Trophoblast cell (in vitro differentiated cells and primary cell): ENCODE data around the gene PRPF19.

Source experiments
- DNase-seq, 2 donors: peaks; one replicate each; pipeline ENCODE4 v3.0.0-alpha.2; 2016
- H2AFZ ChIP-seq: 2 replicates; pipeline ENCODE4 v1.6.1; 2013; ENCODE audit warnings: low read length, moderate library complexity, mild to moderate bottlenecking; ENCODE audit not compliant: insufficient read depth, poor library complexity
- H2AK5ac ChIP-seq: 2 replicates; pipeline ENCODE4 v1.6.1; 2013; ENCODE audit warnings: mild to moderate bottlenecking, low read length
- H2BK120ac ChIP-seq: 2 replicates; pipeline ENCODE4 v1.6.1; 2013; ENCODE audit warnings: low read length, mild to moderate bottlenecking, moderate library complexity; ENCODE audit not compliant: insufficient read depth, poor library complexity
- H2BK12ac ChIP-seq: 2 replicates; pipeline ENCODE4 v1.6.1; 2013; ENCODE audit warnings: mild to moderate bottlenecking, low read length, moderate library complexity
- H2BK5ac ChIP-seq: 2 replicates; pipeline ENCODE4 v1.6.1; 2013; ENCODE audit warnings: low read length, low read depth, moderate library complexity, mild to moderate bottlenecking; ENCODE audit not compliant: poor library complexity
- H3K14ac ChIP-seq: 2 replicates; pipeline ENCODE4 v1.6.1; 2013; ENCODE audit warnings: mild to moderate bottlenecking, low read length
- H3K18ac ChIP-seq: 2 replicates; pipeline ENCODE4 v1.6.1; 2013; ENCODE audit warnings: mild to moderate bottlenecking, low read length
- H3K23ac ChIP-seq: 2 replicates; pipeline ENCODE4 v1.6.1; 2013; ENCODE audit warnings: low read length
- H3K27ac ChIP-seq: 2 replicates; pipeline ENCODE4 v1.5.1; 2013; ENCODE audit warnings: low read depth, mild to moderate bottlenecking, inconsistent platforms, low read length, moderate library complexity
- H3K27me3 ChIP-seq: 2 replicates; pipeline ENCODE4 v1.6.1; 2013; ENCODE audit warnings: inconsistent platforms, mild to moderate bottlenecking, low read length, moderate library complexity; ENCODE audit not compliant: insufficient read depth
- H3K36me3 ChIP-seq, 2 experiments: 1 replicate in 1 of 2; 2 replicates in 1 of 2; pipeline ENCODE4 v1.6.1; 2013; ENCODE audit warnings: low read length in 2 of 2, mild to moderate bottlenecking in 2 of 2, moderate library complexity in 1 of 2; ENCODE audit not compliant: insufficient read depth in 2 of 2, control insufficient read depth in 1 of 2
- H3K4ac ChIP-seq: 2 replicates; pipeline ENCODE4 v1.6.1; 2013; ENCODE audit warnings: low read depth, mild to moderate bottlenecking, low read length, moderate library complexity
- H3K4me1 ChIP-seq, 2 experiments: 1 replicate in 1 of 2; 2 replicates in 1 of 2; pipeline ENCODE4 v1.6.1; 2013; ENCODE audit warnings: low read length in 2 of 2, mild to moderate bottlenecking in 2 of 2, moderate library complexity in 1 of 2; ENCODE audit not compliant: insufficient read depth in 2 of 2, control insufficient read depth in 1 of 2
- H3K4me2 ChIP-seq: 2 replicates; pipeline ENCODE4 v1.6.1; 2013; ENCODE audit warnings: inconsistent platforms, mild to moderate bottlenecking, low read length, moderate library complexity
- H3K4me3 ChIP-seq: 2 replicates; pipeline ENCODE4 v1.5.1; 2013; ENCODE audit warnings: mild to moderate bottlenecking, low read depth, low read length, inconsistent platforms
- H3K79me1 ChIP-seq: one replicate; pipeline ENCODE4 v1.6.1; 2013; ENCODE audit warnings: low read length
- H3K79me2 ChIP-seq: 2 replicates; pipeline ENCODE4 v1.6.1; 2013; ENCODE audit warnings: low read length, mild to moderate bottlenecking; ENCODE audit not compliant: control insufficient read depth, insufficient read depth, poor library complexity
- H3K9ac ChIP-seq: 2 replicates; pipeline ENCODE4 v1.6.1; 2013; ENCODE audit warnings: mild to moderate bottlenecking, low read length
- H3K9me3 ChIP-seq: 2 replicates; pipeline ENCODE4 v1.6.1; 2013; ENCODE audit warnings: low read depth, mild to moderate bottlenecking, control low read depth, inconsistent platforms, low read length; ENCODE audit not compliant: insufficient read depth
- H4K12ac ChIP-seq: 2 replicates; pipeline ENCODE4 v1.6.1; 2013; ENCODE audit warnings: low read depth, mild to moderate bottlenecking, low read length, moderate library complexity
- H4K8ac ChIP-seq: 2 replicates; pipeline ENCODE4 v1.6.1; 2013; ENCODE audit warnings: low read depth, mild to moderate bottlenecking, low read length, moderate library complexity
- H4K91ac ChIP-seq: one replicate; pipeline ENCODE4 v1.6.1; 2013; ENCODE audit warnings: low read depth, mild to moderate bottlenecking, low read length, moderate library complexity
- WGBS: extraction: QIAGEN DNeasy Blood & Tissue Kit; methylation state at CpG from one replicate; pipeline ENCODE4 v1.1.7; 2013; ENCODE audit warnings: missing lambda C conversion rate; ENCODE audit not compliant: insufficient read length, insufficient coverage; ENCODE audit errors: extremely low coverage; 5-methylcytosine and 5-hydroxymethylcytosine counted together

Gene PRPF19

DNA sequence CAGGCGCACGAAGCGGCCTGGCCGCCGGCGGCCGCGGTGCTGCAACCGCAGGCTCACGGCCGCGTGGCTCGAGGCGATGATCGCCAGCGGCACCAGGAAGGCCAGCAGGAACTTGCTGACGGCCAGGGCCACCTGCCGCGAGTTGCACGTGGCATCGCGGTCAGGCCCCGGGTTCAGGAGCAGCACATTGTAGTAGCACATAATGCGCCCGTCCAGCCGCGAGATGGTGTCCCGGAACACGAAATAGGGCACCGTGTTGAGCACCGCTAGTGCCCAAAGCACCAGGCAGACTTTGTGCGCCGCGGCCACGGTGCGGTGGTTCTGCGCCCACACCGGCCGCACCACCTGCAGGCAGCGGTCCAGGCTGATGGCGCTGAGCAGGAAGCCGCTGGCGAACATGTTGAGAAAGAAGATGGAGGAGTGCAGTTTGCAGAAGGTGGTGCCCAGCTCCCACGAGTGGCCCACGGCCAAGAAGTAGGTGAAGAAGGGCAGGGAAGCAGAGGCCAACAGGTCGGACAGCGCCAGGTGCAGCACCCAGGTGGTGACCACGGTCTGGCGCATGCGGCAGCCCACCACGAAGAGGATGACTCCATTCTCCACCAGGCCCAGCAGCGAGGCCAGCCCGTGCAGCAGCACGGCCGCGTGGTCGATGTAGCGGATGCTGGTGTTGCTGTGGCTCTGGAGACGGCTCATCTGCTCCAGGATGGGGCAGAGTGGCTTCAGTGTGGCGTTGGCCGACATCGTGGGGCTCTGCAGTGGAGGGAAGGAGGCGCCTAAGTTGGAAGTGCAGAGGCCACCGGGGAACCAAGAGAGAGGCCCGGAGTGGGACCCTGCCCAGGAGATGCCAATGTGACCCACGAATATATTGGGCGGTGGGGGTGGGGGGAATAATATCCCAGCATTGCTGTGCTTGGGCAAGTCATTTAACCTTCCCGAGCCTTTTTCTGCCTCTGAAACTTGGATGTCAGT lies 53.1 kb downstream of the PRPF19 start:
- H2BK12ac ChIP-seq = no peak overlapping the region
- H3K27ac ChIP-seq = no peak overlapping the region
- H3K79me2 ChIP-seq = no peaks in the 10 kb centered on the region
- H3K4me1 ChIP-seq = no peaks in the 10 kb centered on the region
- no CpG with 5 or more reads among the region's 68 CpGs for WGBS
- peaks cover 33 to 37% of the 10 kb centered on the region in 2 experiments for H3K36me3 ChIP-seq
- H4K91ac ChIP-seq = no peak overlapping the region
- peaks cover 6% of the 10 kb centered on the region for H3K9me3 ChIP-seq
- no peak overlapping the region for H3K4me2 ChIP-seq
- H3K23ac ChIP-seq = no peak overlapping the region
- no peak overlapping the region for H4K8ac ChIP-seq
- H3K4ac ChIP-seq = no peak overlapping the region
- no peak overlapping the region for H3K14ac ChIP-seq
- no peaks in the 10 kb centered on the region for H3K79me1 ChIP-seq
- H3K27me3 ChIP-seq = no peaks in the 10 kb centered on the region
- no peak overlapping the region for H4K12ac ChIP-seq
- H2BK5ac ChIP-seq = no peak overlapping the region
- no peak overlapping the region for H2AFZ ChIP-seq
- H2AK5ac ChIP-seq = no peak overlapping the region
- DNase-seq = no peak
- H3K9ac ChIP-seq = no peak overlapping the region
- H3K18ac ChIP-seq = no peak overlapping the region
- H3K4me3 ChIP-seq = no peak overlapping the region
- H2BK120ac ChIP-seq = no peak overlapping the region

DNA sequence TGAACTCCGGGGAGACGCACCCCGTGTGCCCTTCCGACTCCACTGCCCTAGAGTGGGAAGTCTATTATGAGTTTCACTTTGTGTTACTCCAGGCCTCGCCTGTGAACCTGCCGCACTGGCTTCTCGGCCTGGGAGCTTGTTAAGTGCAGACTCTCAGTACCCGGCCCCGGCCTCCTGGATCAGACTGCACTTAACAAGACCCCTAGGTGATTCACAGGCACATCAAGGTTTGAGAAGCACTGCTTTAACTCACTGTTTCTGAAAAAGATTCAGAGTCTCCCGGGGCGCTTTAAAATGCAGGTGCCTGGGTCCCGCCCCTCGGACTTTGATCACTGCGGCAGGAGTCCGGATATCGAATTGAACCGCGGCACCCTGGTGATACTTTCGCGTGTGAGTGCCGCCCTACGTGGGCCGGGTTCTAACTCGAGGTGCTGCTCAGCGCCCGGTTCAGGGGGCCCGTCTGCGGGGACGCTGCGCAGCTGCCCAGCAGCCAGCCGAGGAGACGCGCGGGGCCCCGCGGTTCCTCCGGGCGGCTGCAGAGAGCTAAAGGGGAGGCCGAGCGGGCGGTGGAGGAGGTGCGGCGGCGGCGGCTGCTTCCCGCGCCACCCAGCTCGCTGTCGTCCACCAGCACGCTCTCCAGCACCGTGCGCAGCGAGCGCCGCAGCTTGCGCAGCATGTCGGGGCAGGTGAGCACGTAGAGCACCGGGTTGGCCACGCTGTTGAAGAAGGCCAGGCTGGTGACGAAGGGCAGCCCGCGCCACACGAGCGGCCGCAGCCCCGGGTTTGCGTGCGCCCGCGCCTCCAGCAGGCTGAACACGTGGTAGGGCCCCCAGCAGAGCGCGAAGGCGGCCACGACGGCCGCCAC lies 54.0 kb downstream of the PRPF19 start:
- Histone ChIP-seq H2AFZ (no peak overlapping the region), H2BK5ac (no peak overlapping the region), H3K4me3 (no peak overlapping the region), H3K18ac (no peak overlapping the region), H4K12ac (no peak overlapping the region), H3K79me2 (no peaks in the 10 kb centered on the region), H3K27ac (no peak overlapping the region), H3K23ac (no peak overlapping the region), H2BK120ac (no peak overlapping the region), H3K4me1 (no peaks in the 10 kb centered on the region), H3K27me3 (no peaks in the 10 kb centered on the region), H3K9me3 (peaks cover 7% of the 10 kb centered on the region), H3K36me3 (peaks cover 38 to 43% of the 10 kb centered on the region in 2 experiments), H4K8ac (no peak overlapping the region), H2BK12ac (no peak overlapping the region), H3K9ac (no peak overlapping the region), H3K4me2 (no peak overlapping the region), H3K4ac (no peak overlapping the region), H3K14ac (no peak overlapping the region), H3K79me1 (no peaks in the 10 kb centered on the region), H4K91ac (no peak overlapping the region), H2AK5ac (no peak overlapping the region)
- DNase-seq = no peak
- WGBS = no CpG with 5 or more reads among the region's 78 CpGs

DNA sequence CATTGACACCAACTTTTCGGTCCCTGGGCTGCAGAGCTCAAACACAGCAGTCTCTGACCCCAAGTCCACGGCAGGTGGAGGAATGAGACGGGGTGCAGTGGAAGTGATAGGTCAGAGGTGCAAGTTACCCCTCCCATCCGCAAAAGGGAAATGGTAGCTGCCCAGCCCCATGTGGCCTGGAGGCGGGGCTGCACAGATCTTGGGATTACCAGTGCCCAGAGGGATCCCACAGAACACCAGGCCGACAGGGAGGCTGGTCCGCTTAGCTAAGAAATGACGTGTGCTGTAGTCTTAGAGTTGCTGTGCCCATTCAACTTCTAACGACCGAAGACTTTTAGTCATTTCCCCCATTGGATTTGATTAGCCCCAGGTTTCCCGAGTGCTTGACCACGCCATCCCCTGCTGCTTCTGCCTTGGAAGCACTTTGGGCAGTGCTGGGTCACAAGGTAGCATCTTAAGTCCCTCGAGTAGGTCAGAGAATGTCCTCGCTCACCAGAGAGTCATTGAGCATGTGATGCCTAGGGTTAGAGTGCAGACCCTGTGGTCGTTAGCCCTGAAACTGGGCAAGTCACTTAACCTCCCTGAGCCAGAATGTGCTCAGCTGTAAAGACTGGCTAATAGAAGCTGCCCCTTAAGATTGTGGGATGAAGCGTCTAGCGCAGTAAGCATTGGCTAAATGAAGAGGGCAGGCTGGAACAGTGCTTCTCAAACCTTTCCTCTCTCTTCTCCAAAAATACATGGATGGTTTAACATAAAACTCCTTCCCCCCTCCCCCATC lies 54.9 kb downstream of the PRPF19 start:
- Histone ChIP-seq H3K9ac (no peak overlapping the region), H2AK5ac (no peak overlapping the region), H3K14ac (no peak overlapping the region), H3K27me3 (no peaks in the 10 kb centered on the region), H2BK5ac (no peak overlapping the region), H4K91ac (no peak overlapping the region), H3K36me3 (peaks cover 38 to 43% of the 10 kb centered on the region in 2 experiments), H2BK12ac (no peak overlapping the region), H4K8ac (no peak overlapping the region), H3K18ac (no peak overlapping the region), H3K23ac (no peak overlapping the region), H2AFZ (no peak overlapping the region), H3K27ac (no peak overlapping the region), H3K4me3 (no peak overlapping the region), H3K4ac (no peak overlapping the region), H4K12ac (no peak overlapping the region), H3K79me2 (no peaks in the 10 kb centered on the region), H3K79me1 (no peaks in the 10 kb centered on the region), H3K9me3 (peaks cover 7% of the 10 kb centered on the region), H2BK120ac (no peak overlapping the region), H3K4me1 (no peaks in the 10 kb centered on the region), H3K4me2 (no peak overlapping the region)
- no peak for DNase-seq
- no CpG with 5 or more reads among the region's 17 CpGs for WGBS
